Karpas-422 (cell line): ENCODE data around the gene FOXI3. TPM values are rescaled to one million over a fixed set of nuclear protein-coding genes. Genes with fewer than 3 reads are reported as not detected.
"Not testable (repeated sequence)": the region's sequence is repeated elsewhere in the genome, so short reads cannot be mapped to it uniquely, and the experiment has no call there.

ENCODE experiments used
- DNase-seq: peaks from one replicate; pipeline ENCODE4 v3.0.0-alpha.2; 2015
- H2AFZ ChIP-seq: fragments of 200-600 bp; sonication (generic); 2 replicates; pipeline ENCODE4 v1.6.1; 2014; ENCODE audit warnings: antibody characterized with exemption, low read length, mixed read lengths
- H3K27ac ChIP-seq: fragments of 200-600 bp; sonication (generic); 2 replicates; pipeline ENCODE4 v1.5.1; 2014; ENCODE audit warnings: mild to moderate bottlenecking, low read length, moderate library complexity
- H3K27me3 ChIP-seq: fragments of 200-600 bp; sonication (generic); 2 replicates; pipeline ENCODE4 v1.6.1; 2014; ENCODE audit warnings: low read length, mixed read lengths
- H3K36me3 ChIP-seq: fragments of 200-600 bp; sonication (generic); 2 replicates; pipeline ENCODE4 v1.6.1; 2014; ENCODE audit warnings: low read length, mixed read lengths; ENCODE audit not compliant: insufficient read depth
- H3K4me1 ChIP-seq: fragments of 200-600 bp; sonication (generic); 2 replicates; pipeline ENCODE4 v1.6.1; 2014; ENCODE audit warnings: mild to moderate bottlenecking, low read length, mixed read lengths
- H3K4me2 ChIP-seq: fragments of 200-600 bp; sonication (generic); 2 replicates; pipeline ENCODE4 v1.6.1; 2014; ENCODE audit warnings: low read length, low read depth, mild to moderate bottlenecking; ENCODE audit not compliant: poor library complexity, severe bottlenecking
- H3K4me3 ChIP-seq: fragments of 200-600 bp; sonication (generic); 2 replicates; pipeline ENCODE4 v1.5.1; 2014; ENCODE audit warnings: mild to moderate bottlenecking, antibody characterized with exemption, low read length, mixed read lengths
- H3K79me2 ChIP-seq: fragments of 200-600 bp; sonication (generic); 2 replicates; pipeline ENCODE4 v1.6.1; 2014; ENCODE audit warnings: mild to moderate bottlenecking, low read length, mixed read lengths
- H3K9ac ChIP-seq: fragments of 200-600 bp; sonication (generic); 2 replicates; pipeline ENCODE4 v1.6.0; 2014; ENCODE audit warnings: low read length
- H3K9me2 ChIP-seq: fragments of 200-600 bp; sonication (generic), shearing (Covaris generic); replicated peaks from 2 replicates; pipeline ENCODE4 v1.6.0; 2014; ENCODE audit warnings: mild to moderate bottlenecking, low read length, moderate library complexity; ENCODE audit not compliant: insufficient read depth
- H3K9me3 ChIP-seq: fragments of 300-700, 200-600 bp; sonication (generic); 2 replicates; pipeline ENCODE4 v1.6.1; 2014; ENCODE audit warnings: low read length, mixed read lengths
- H4K20me1 ChIP-seq: fragments of 200-600 bp; sonication (generic); 2 replicates; pipeline ENCODE4 v1.6.1; 2014; ENCODE audit warnings: mild to moderate bottlenecking, antibody characterized with exemption, low read length, low read depth; ENCODE audit not compliant: insufficient read depth
- small RNA-seq: library from RNA; depleted of rRNA; stranded (forward); fragments of <200 nt; gene quantifications from one replicate; pipeline ENCODE3, GENCODE V24; 2014
- total RNA-seq: library from RNA; depleted of rRNA; stranded (reverse); fragments of >200 nt; shearing (Covaris generic); gene quantifications from 2 replicates; pipeline ENCODE4 v1.2.3, GENCODE V29; 2014; ENCODE audit warnings: low replicate concordance; rRNA removed

Gene FOXI3
- total RNA-seq, 1 experiment from 2014 or later = not detected

- no peak for DNase-seq
- H4K20me1 ChIP-seq = no peaks in the 10 kb centered on the region
- no peak overlapping the region for H3K27ac ChIP-seq
- no peaks in the 10 kb centered on the region for H3K4me1 ChIP-seq
- H3K9me3 ChIP-seq = no peaks in the 10 kb centered on the region
- no peaks in the 10 kb centered on the region for H3K27me3 ChIP-seq
- no peaks in the 10 kb centered on the region for H3K79me2 ChIP-seq
- H3K4me3 ChIP-seq = no peak overlapping the region
- H3K9ac ChIP-seq = no peak overlapping the region
- H3K36me3 ChIP-seq = no peaks in the 10 kb centered on the region
- no peak overlapping the region for H3K4me2 ChIP-seq
- no peaks in the 10 kb centered on the region for H3K9me2 ChIP-seq
- no peak overlapping the region for H2AFZ ChIP-seq
Observed at GRCh38 chr2:88423733-88424132, 28.8 kb downstream of the FOXI3 start.

GRCh38 chr2:88419051-88419450, 33.4 kb downstream of the FOXI3 start:
- H3K4me1 ChIP-seq, H3K36me3 ChIP-seq, H3K4me2 ChIP-seq, H3K9ac ChIP-seq, H3K27ac ChIP-seq, H3K9me3 ChIP-seq, H3K4me3 ChIP-seq, H3K79me2 ChIP-seq, H4K20me1 ChIP-seq, DNase-seq, H3K27me3 ChIP-seq, H3K9me2 ChIP-seq, H2AFZ ChIP-seq: not testable (repeated sequence)

- H3K9me3 ChIP-seq = no peaks in the 10 kb centered on the region
- no peaks in the 10 kb centered on the region for H3K36me3 ChIP-seq
Observed at GRCh38 chr2:88416016-88416663, 36.4 kb downstream of the FOXI3 start.

DNA sequence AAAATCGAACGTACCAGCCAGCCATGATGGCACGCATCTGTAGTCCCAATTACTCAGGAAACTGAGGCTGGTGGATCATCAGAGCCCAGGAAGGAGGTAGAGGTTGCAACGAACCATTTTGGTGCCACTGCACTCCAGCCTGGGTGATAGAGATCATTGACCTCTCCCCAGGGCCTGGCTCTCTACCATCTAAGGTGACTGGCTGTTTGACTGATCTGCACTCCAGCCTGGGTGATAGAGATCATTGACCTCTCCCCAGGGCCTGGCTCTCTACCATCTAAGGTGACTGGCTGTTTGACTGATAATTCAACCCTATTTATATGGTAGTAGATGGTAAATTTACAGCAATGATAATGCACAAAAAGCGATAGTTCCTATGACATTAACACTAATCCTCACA, 43.6 kb downstream of the FOXI3 start:
- H3K4me2 ChIP-seq, H4K20me1 ChIP-seq, H2AFZ ChIP-seq, H3K36me3 ChIP-seq, H3K4me1 ChIP-seq, H3K9me2 ChIP-seq, H3K79me2 ChIP-seq, H3K9ac ChIP-seq, DNase-seq, H3K9me3 ChIP-seq, H3K27me3 ChIP-seq, H3K27ac ChIP-seq, H3K4me3 ChIP-seq: not testable (repeated sequence)

More at GRCh38 chr2:88416016-88416663, 36.4 kb downstream of the FOXI3 start:
- no peaks in the 10 kb centered on the region for H3K4me1 ChIP-seq
- H3K79me2 ChIP-seq = no peaks in the 10 kb centered on the region
- no peak overlapping the region for H3K4me2 ChIP-seq
- no peaks in the 10 kb centered on the region for H3K27me3 ChIP-seq
- no peak overlapping the region for H3K4me3 ChIP-seq
- no peaks in the 10 kb centered on the region for H4K20me1 ChIP-seq
- no peak overlapping the region for H2AFZ ChIP-seq
- DNase-seq = no peak
- H3K9ac ChIP-seq = no peak overlapping the region
- no peaks in the 10 kb centered on the region for H3K9me2 ChIP-seq
- no peak overlapping the region for H3K27ac ChIP-seq

GRCh38 chr2:88400037-88400767, 52.3 kb downstream of the FOXI3 start:
- Histone ChIP-seq H3K27me3 (no peaks in the 10 kb centered on the region), H3K4me1 (no peaks in the 10 kb centered on the region), H3K36me3 (no peaks in the 10 kb centered on the region), H3K9ac (no peak overlapping the region), H3K4me2 (no peak overlapping the region), H3K4me3 (no peak overlapping the region), H3K27ac (no peak overlapping the region), H4K20me1 (no peaks in the 10 kb centered on the region), H2AFZ (no peak overlapping the region), H3K79me2 (no peaks in the 10 kb centered on the region), H3K9me2 (no peaks in the 10 kb centered on the region), H3K9me3 (no peaks in the 10 kb centered on the region)
- no peak for DNase-seq

GRCh38 chr2:88398180-88398579, 54.3 kb downstream of the FOXI3 start:
- Histone ChIP-seq H3K9ac (no peak overlapping the region), H3K27me3 (no peaks in the 10 kb centered on the region), H3K4me1 (no peaks in the 10 kb centered on the region), H3K4me2 (no peak overlapping the region), H3K4me3 (no peak overlapping the region), H3K79me2 (no peaks in the 10 kb centered on the region), H4K20me1 (no peaks in the 10 kb centered on the region), H3K9me2 (no peaks in the 10 kb centered on the region), H3K27ac (no peak overlapping the region), H3K9me3 (no peaks in the 10 kb centered on the region), H3K36me3 (no peaks in the 10 kb centered on the region), H2AFZ (no peak overlapping the region)
- DNase-seq = no peak

Small RNA genes within 50 kb of the gene (small RNA-seq; reads per million reads assigned to genes)
- gene RNU6-1007P = not detected

Other genes starting within 250 kb of the FOXI3 start
- 10.7 and 18.4 TPM in 2 replicates for gene EIF2AK3, start 174.8 kb upstream of the FOXI3 start, total RNA-seq
- 36.4 and 72.0 TPM in 2 replicates for gene RPIA, start 239.0 kb upstream of the FOXI3 start, total RNA-seq